HG02642 (cell line): Measurements from ENCODE around the gene SH2B3.
"Not testable (repeated sequence)": the region's sequence is repeated elsewhere in the genome, so short reads cannot be mapped to it uniquely, and the experiment has no call there.

ENCODE experiments used
- ATAC-seq: cut with Tn5 transposase; IDR thresholded peaks from one replicate; pipeline ENCODE4 v1.9.1; 2021; ENCODE audit warnings: mild to moderate bottlenecking; ENCODE audit not compliant: unreplicated experiment, poor library complexity

SH2B3 gene

DNA sequence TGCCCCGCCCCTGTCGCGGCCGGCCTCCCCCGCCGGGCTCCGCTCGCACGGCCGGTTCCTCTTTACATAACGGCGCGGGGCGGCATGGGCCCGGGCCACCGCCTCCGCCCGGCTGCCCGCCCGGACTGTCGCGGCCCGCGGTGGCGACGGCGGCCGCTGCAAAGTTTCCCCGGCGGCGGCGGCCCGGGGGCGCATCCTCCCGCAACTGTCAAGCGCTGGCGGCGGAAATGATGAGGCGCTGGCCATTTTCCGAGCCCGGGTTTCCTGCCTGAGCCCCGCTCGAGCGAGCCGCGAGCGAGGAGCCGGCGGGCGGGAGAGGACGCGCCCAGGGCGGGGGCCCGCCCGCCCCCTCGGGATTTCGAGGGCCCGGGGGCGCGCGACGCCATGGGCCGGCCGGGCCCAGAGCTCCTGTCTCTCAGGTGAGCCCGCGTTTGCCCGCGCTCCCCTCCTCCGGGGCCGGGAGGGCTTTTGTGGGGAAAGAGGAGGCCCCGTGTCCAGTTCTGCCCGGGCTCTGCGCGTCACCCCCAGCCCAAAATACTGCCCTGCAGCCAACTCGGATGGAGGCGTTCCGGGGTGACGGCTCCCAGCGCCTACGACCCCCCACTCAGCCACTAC lies at the start of gene SH2B3:
Gene SH2B3, plus strand, starts transcription at position 65 of the 615 bp plus-strand sequence. CDS start 12,223 bp downstream, outside the sequence.
- ATAC-seq: peak; percentile 12

DNA sequence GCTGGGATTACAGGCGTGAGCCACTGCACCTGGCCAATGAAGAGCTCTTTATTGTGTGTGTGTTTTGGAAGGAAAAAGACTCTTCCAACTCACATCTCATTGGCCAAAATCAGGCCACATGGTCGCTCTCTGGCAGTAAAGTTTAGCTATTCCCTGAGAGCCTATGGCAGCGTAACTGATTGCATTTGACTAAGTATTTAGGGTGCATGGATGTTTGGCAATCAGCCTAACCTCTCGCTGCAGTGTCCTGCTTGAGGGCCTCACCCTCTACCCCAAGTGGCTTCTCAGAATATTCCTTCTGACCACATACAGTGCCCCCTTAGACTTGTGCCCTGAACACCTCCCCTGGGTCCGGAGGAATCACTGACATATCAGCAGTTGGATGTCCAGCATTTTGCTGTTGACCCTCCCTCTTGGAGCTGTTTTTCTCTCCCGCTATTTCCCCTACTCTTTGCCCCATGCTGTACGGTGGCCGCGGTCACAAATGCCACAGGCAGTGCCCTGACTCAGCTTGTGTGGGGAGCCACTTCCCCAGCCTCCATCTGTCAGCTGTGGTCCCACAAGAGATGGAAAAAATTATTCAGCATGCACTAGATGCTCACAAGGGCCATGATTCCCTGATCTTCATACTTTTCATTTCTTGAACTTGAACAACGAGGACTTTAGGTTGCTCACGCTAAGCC lies 46.4 kb upstream of the SH2B3 start:
- no peak for ATAC-seq

DNA sequence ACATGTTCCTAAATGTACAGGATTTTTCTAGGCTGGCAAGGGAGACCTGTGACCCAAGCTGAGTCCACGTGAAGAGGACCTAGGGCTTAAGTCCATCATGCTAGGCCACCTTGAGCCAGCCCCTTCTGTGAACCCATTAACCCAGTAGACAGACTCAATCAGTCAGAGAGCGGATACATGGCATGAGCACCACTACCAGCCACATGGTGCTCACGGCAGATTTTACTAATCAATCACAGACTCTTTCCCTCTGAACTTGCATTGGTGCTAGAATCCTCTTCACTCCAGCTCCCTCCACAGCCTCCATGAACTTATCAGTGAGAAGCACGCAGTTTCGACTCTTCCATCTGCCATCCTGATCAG lies 45.8 kb upstream of the SH2B3 start:
- ATAC-seq: no peak

DNA sequence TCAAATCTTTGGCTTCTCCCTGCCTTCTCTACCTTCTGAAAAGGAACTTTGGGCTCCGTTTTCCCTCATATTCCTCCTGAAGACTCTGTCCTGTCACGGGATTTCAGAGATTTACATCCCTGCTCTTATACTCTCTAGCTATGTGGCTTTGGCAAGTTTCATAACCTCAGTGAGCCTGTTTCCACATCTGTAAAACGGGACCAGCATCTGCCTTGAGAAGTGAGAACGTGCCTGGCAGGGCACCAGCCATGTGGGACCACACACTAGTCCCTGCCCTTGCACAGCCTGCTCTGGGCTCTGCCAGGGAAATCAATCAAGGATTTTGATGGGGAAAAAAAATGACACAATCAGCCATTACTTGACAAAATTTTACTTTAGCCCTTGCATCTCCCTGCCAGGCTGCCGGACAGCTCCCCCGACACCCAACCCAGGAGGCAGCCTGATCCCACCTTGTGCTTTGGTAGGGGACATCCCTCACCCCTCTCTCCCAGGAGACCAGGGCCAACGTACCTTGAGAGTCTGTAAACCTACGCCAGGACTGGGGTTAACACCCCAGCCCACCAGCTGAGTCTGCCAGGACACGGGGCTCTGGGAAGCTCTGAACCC lies 45.3 kb upstream of the SH2B3 start:
- no peak for ATAC-seq

DNA sequence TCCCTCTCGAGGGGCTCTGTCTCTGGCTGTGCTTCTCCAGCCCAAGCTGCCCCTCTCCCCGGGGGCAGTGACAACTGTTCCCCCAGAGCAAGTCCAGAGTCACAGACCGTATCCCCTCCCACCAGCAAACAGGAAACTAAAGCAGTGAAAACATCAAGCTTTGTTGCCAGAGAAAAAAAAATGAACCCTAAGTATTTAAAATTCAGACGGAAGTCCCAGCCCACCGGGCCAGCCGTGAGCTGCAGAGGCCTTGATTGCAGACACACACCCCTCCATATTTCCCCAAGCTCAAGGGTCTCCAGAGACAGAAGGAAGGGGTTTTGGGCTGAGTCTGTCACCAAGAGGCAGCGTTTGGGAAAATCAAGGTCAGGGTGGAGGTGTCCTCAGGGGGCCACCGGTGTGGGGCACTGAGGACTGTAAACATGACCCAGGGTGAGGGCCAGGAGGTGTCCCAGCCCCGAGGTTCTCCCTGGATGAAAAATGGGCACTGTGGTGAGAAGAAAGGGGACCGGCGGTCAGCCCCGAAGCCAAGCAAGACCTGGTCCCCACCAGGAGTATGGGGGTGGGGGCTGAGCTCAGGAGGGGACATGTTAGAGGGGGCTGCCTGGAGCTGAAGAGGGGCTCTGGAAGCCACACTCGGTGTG lies 44.5 kb upstream of the SH2B3 start:
- ATAC-seq: no peak

DNA sequence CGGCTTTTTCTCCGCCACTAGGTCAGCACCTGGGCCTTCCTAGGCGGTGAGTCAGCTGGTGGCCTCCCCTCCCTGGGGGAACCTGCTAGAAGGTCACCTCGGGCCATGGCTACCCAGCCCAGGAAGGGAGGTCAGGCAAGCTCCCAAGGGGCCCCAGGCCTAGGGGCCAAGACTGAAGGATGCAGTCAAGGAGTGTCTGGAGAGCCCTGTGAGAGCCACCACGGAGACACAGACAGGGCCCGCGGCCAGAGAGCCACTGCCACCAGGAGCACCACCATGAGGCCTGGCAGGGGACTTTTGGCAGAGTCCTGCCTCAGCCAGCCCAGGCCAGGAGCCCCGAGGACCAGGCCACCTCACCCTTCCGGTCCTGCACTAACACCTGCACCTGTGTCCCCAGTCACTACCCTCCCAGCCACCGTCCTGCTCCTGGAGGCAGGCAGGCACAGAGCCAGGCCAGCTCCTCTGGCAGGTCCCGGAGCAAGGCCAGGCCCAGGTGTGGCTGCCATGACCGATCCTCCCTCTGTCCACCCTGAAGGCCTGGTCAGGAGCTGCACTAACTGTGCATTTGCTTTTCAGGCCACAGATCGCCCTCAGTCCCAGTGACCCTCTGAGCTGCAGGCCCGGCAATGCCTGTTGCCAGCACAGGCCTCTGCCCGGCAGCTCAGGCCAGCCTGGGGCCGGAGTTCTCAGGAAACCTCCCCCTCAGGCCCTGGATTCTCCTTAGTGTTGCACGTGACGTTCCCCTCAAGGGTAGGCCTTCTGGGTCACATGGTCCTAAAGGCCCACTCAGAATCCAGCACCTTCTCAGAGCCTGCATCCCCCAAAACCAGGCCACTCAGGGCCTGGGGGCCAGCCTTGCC lies 43.8 kb upstream of the SH2B3 start:
- no peak for ATAC-seq

DNA sequence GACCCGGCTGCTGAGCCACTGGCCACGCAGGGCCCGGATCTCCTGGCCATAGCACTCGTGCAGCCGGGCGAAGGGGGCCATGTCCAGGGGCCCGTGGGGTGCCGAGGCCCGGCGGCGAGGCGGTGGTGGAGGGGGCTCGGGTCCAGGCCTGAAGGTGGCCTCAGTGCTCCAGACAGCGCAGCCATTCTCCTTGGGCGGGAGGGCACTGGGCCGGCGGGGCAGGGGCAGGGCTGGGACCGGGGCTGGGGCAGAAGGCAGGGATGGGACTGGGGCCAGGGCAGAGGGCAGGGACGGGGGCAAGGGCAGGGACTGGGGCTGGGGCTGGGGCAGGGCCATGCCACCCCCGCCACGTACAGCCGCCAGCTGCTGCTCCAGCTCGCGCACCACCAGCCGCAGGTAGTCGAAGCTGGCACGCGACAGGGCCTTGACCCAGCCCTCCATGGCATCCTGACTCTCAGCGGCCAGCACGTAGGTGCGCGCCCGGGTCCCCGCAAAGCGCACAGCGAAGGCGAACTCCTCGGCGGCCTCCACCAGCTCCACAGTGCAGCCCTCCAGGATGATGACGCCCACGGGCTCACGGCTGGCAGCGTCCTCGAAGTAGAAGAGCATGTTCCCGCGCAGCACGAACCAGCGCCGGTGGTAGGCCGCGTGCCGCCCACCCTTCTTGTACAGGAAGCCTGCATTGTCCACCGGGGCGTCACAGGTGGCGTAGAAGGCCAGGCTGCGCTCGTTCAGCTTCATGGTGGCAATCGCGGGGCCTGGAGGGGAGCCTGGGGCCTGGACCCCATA lies 42.8 kb upstream of the SH2B3 start:
- ATAC-seq: no peak

DNA sequence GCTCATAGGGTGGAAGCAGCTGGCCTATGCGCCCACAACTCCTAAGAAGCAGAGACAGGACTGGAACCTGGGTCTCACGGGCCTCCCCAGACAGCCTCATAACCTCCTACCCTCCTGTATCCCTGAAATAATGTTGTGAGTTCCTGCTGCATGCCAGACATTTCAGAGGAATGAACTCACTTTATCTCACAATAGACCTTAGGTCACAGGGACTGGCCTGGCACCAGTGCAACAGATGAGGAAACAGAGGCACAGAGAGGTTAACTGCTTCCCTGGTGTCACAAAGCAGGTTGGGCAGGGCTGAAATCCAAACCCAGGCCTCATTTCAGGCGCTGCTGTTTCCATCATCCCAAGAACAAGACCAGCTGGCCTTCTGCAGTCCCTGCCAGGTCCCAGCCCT lies 42.1 kb upstream of the SH2B3 start:
- ATAC-seq: no peak

DNA sequence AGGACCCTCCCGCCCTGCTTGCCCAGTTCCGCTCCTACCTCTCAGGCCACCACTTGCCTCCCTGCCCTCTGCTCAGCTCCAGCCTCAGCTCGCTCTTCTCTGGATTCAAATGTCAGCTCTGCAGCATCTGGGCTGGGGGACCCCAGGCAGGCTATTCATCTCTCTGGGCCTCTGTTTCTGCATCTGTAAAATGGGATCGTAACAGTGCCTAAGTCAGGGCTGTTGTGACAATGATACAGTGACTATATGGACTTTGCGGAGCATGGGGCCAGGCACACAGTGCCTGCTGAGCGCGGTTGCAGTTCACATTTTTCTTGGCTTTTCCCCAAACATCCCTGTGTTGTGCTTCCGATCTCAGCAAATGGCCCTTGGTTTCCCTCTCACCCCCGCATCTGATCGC lies 39.6 kb upstream of the SH2B3 start:
- ATAC-seq: no peak

DNA sequence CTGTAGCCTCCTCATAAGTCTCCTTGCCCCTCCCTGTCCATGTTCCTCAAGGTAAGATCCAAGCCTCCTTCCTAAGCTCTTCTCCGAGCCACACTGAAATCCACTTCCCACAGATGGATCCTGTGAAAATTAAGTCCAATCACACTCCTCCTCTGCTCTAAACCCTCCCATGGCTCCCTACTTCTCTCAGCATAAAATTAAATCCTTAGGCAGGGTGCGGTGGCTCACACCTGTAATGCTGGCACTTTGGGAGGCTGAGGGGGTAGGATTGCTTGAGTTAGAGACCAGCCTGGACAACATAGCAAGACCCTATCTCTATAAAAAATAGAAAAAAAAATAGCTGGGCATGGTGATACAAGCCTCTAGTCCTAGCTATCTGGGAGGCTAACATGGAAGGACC lies 39.1 kb upstream of the SH2B3 start:
- ATAC-seq: no peak

DNA sequence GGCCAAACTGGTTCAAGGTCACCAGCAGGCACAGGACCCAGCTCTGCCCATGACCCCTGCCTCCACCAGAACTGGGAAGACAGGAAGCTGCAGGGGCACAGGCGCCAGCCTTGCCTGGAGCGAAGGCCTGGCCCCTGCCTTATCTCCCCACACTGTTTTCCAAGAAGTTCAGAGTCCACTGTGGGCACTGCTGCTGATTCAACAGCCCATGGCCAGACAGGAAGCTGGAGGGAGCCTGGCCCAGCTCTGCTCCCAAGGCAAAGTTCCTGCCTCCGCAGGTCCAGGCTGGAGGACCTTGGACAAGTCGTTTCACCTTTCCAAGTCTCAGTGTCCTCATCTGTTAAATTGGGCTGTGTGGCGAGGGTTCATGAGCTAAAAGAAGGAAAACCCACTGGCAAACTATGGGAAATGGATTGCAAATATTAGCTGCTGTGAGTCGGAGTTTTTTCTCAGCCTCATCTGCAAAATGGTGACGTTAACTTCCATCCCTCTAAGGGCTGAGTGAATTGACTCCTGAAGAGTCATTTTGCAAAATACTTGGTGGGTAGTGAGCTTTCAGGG lies 38.0 kb upstream of the SH2B3 start:
- ATAC-seq: no peak

DNA sequence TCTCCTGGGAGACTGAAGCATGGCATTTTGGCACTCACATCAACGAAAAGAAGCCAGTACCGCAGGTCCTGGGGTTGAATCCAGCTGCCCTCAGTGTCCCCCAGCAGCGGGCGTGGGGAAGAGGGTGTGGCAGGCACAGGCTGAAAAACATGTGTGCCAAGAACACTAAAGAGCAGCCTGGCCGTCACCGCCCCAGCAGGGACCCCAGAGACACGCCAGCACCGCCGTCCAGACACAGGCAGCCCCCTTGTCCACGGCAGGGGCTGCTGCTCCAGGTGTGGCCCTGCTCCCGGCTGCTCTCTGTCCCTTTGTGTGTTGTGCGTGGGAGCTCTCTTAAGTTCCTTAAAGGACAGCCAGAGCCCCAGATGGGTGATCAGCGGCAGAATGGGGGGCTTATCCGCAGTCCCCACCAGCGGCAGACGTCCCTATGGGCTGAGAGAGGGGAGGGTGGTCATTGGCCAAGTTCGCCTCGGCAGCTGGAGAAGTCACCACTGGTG lies 37.4 kb upstream of the SH2B3 start:
- ATAC-seq: peak; percentile 14

DNA sequence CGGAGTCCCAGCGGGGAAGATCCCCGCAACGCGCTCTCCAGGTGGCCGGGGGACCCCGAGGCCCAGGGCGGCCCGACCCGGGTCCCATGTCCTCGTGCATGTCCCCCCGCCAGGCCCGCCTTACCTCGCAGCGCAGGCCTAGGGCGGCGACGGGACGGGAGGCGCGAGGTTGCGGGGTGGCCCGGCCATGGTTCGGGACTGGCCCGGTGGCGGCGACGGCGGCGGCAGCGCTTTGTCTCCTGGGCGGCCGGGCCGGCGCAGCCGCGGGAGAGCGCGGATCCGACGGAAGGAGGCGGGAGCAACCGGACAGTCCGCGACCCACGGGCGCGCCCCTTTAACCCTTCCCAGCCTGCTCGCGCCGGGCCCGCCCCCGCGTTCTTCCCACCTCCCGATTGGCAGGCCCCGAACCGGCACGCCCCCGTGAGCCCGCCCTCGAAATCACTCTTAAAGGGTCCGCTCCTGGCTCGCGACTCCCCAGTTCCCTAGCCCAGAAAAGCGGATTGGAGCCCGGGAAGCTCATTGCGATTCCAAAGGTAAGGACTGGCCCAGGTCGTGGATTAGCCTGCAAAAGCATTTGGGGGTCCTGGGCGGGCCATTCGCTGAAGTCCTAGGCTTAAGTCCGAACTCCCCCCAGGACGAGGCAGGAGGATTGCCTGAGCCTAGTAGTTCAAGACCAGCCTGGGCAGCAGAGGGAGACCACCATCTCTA lies 36.8 kb upstream of the SH2B3 start, which contains the start of gene PHETA1:
Gene PHETA1, minus strand, starts transcription at position 308 of the 708 bp plus-strand sequence. CDS start 5,668 bp downstream, outside the sequence.
- peak; percentile 93 for ATAC-seq

DNA sequence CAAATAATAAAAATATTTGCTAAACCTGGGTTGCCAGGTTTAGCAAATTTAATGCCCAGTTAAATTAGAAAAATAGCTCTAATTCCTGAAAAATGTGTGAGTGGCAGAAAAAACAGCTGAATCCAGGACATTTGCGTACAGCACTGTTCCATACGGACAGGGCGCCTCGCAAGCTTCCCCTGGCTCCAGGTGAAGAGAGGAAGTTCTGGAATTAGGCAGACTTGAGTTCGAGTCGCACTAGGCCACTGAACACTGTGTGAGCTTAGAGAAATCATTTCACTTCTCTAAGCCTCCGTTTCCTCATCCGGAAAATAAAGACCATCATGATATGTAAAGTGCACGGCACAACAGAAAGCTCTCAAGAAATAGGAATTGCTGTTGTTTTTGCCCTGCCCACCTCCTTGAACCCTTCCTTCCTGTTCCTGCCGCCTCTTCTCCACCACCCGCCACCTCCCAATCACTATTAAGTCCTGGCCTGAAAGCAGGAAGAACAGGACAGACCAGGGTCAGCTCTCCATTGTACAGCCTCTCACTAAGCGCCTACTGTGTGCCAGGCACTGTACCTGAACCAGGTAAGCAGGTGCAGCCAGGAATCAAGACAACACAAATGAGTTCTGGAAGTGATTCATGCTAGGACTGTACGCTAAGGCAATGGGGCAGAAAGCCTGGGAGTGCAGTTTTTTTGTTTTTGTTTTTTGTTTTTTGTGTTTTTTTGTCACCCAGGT lies 36.1 kb upstream of the SH2B3 start:
- no peak for ATAC-seq

DNA sequence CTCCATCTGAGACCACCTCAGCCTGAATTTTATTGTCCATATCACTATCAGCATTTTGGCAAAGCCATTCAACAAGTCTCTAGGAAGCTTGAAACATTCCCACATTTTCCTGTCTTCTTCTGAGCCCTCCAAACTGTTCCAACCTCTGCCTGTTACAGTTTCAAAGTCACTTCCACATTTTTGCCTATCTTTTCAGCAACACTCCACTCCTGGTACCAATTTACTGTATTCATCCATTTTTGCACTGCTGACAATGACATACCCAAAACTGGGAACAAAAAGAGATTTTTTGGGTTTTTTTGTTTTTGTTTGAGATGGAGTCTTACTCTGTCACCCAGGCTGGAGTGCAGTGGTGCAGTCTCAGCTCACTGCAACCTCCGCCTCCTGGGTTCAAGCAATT lies 32.5 kb upstream of the SH2B3 start:
- ATAC-seq: not testable (repeated sequence)

DNA sequence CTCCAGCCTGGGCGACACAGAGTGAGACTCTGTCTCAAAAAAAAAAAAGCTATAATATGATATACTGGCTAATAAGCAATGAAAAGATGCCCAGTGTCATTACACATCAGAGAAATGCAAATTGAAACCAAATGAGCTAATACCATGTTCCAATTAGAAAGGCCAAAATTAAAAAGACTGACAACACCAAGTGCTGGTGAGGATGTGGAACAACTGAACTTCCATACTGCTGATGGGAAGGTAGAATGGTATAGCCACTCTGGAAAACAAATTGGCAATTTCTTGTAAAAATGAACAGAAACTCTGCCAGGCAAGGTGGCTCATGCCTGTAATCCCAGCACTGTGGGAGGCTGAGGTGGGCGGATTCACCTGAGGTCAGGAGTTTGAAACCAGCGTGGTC lies 28.3 kb upstream of the SH2B3 start:
- ATAC-seq: no peak

DNA sequence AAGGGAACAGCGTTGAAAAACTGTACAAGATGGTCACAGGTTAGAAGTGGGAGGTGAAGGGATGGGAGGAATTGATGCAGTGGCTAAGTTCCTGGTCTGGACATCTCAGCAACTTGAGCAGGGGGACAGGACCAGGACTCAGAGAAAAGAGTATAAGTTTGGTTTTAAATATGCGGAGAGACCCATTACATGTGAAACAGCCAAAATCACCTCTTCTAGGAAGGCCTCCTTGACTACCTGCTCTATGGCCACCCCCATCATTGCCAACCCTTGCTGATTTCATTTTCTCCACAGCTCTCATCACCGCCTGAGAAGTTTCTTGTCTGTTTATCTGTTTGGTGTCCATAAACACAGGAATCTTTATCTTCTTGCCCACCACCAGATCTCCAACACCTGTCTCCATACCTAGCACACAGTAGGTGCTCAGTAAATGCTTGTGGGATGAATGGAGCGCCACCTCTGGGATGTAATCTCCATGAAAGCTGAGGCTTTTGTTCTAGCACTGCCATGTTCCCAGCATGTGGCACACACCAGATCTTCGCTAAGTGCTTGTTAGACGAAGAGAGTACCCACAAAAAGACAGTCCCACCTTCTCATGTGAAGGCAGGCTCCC lies 25.7 kb upstream of the SH2B3 start:
- ATAC-seq: no peak
